K562 (cell line): Measurements from ENCODE around the gene ZBTB2. TPM values are rescaled to one million over a fixed set of nuclear protein-coding genes. Genes with fewer than 3 reads are reported as not detected.

Experiments
- ATAC-seq: fragments of 200-7000 bp; cut with Tn5 transposase; 3 replicates; pipeline ENCODE4 v1.9.1; 2020; ENCODE audit warnings: moderate library complexity
- Bru-seq: library from RNA; stranded (reverse); fragments of 400-500 nt; gene quantifications from one replicate; lab custom pipeline; 2021; lab: Mats Ljungman, UMichigan
- BruChase-seq, 2 experiments: library from RNA; stranded (reverse); fragments of 400-500 nt; gene quantifications; one replicate each; lab custom pipeline; 2021; lab: Mats Ljungman, UMichigan
- BruUV-seq: library from RNA; stranded (reverse); fragments of 400-500 nt; replicated peaks from 2 replicates; lab custom pipeline; 2021; lab: Mats Ljungman, UMichigan
- CTCF ChIA-PET: fragments of 300-600 bp; formaldehyde crosslinking; extraction: SDS; loops from one replicate; lab custom pipeline; 2021; ENCODE audit warnings: low intra/inter-chr PET ratio; lab: Yijun Ruan, JAX
- POLR2A ChIA-PET: fragments of 300-600, 350-650 bp; sonication (Branson Sonifier 250); formaldehyde crosslinking; extraction: SDS; loops from one replicate; lab custom pipeline; 2021; ENCODE audit warnings: antibody characterized with exemption, inconsistent platforms; lab: Yijun Ruan, JAX
- DNase-seq, 4 experiments: peaks; one replicate each; pipeline versions ENCODE4 v3.0.0 to v3.0.0-alpha.2; 2011 to 2018; ENCODE audit warnings: low spot score in 3 of 4, mixed read lengths in 3 of 4; ENCODE audit errors: extremely low read depth in 1 of 4
- FAIRE-seq: peaks from 2 replicates; lab custom pipeline; 2011; peaks lifted over from hg19 to GRCh38; lab: Jason Lieb, UNC
- H2AFZ ChIP-seq: 2 replicates; pipeline ENCODE4 v1.6.0; 2011; ENCODE audit warnings: low read depth, low read length, control low read depth, inconsistent platforms
- H3K27ac ChIP-seq: fragments of 200-600 bp; 3 replicates; pipeline ENCODE4 v1.8.0; 2011; ENCODE audit warnings: low read depth, mild to moderate bottlenecking, control low read depth, inconsistent platforms, low read length, moderate library complexity, mixed read lengths; ENCODE audit errors: extremely low read depth
- H3K27me3 ChIP-seq, 2 experiments: fragments of 300-600 bp in 1 of 2; 2 replicates in 1 of 2; 3 replicates in 1 of 2; pipeline versions ENCODE4 v1.6.0 to v1.8.0; 2011; ENCODE audit warnings: inconsistent platforms in 2 of 2, low read length in 2 of 2, mild to moderate bottlenecking in 1 of 2, mixed read lengths in 1 of 2, moderate library complexity in 1 of 2; ENCODE audit not compliant: control insufficient read depth in 2 of 2, insufficient read depth in 2 of 2
- H3K36me3 ChIP-seq: fragments of 300-600 bp; 3 replicates; pipeline ENCODE4 v1.8.0; 2011; ENCODE audit warnings: mild to moderate bottlenecking, low read length, inconsistent platforms; ENCODE audit not compliant: control insufficient read depth, insufficient read depth
- H3K4me1 ChIP-seq, 2 experiments: fragments of 200-600 bp in 1 of 2; replicated peaks in 1 of 2; 2 replicates in 1 of 2; 3 replicates in 1 of 2; pipeline versions ENCODE4 v1.5.1 to v1.8.0; 2011; ENCODE audit warnings: inconsistent platforms in 2 of 2, low read length in 2 of 2, mild to moderate bottlenecking in 1 of 2, mixed read lengths in 1 of 2, moderate library complexity in 1 of 2; ENCODE audit not compliant: control insufficient read depth in 2 of 2, insufficient read depth in 2 of 2
- H3K4me2 ChIP-seq: 2 replicates; pipeline ENCODE4 v1.6.1; 2011; ENCODE audit warnings: low read length, control low read depth, inconsistent platforms, mixed read lengths; ENCODE audit not compliant: insufficient read depth
- H3K4me3 ChIP-seq: fragments of 200-600 bp; sonication (generic), shearing (Covaris generic); 2 replicates; pipeline ENCODE4 v1.5.1; 2016; ENCODE audit warnings: control low read depth, inconsistent platforms
- H3K79me2 ChIP-seq: fragments of 200-600 bp; 3 replicates; pipeline ENCODE4 v1.8.0; 2011; ENCODE audit warnings: low read length, inconsistent platforms; ENCODE audit not compliant: control insufficient read depth, insufficient read depth
- H3K9ac ChIP-seq, 2 experiments: 2 replicates each; pipeline versions ENCODE4 v1.6.0 to v1.6.1; 2011; ENCODE audit warnings: low read depth in 2 of 2, low read length in 2 of 2, control low read depth in 1 of 2, inconsistent platforms in 1 of 2, mild to moderate bottlenecking in 1 of 2, mixed read lengths in 1 of 2; ENCODE audit not compliant: insufficient read depth in 1 of 2
- H3K9me1 ChIP-seq: one replicate; pipeline ENCODE4 v1.6.0; 2011; ENCODE audit warnings: inconsistent platforms, mild to moderate bottlenecking, low read length, moderate library complexity; ENCODE audit not compliant: control insufficient read depth, insufficient read depth
- H3K9me3 ChIP-seq: replicated peaks from 2 replicates; pipeline ENCODE4 v1.5.1; 2011; ENCODE audit warnings: low read depth, low read length, inconsistent platforms; ENCODE audit not compliant: control insufficient read depth, insufficient read depth
- H4K20me1 ChIP-seq: replicated peaks from 2 replicates; pipeline ENCODE4 v1.6.1; 2011; ENCODE audit warnings: low read length, inconsistent platforms, mixed read lengths; ENCODE audit not compliant: control insufficient read depth, insufficient read depth
- ARNT ChIP-seq, 2 experiments: fragments of 450-650 bp; IDR thresholded peaks; 2 replicates each; pipeline ENCODE4 v1.6.1; 2016; ENCODE audit warnings: mild to moderate bottlenecking in 1 of 2
- DIDO1 ChIP-seq: fragments of 450-650 bp; IDR thresholded peaks from 2 replicates; pipeline ENCODE4 v1.6.1; 2016; ENCODE audit warnings: low read depth, missing biosample characterization, missing genetic modification characterization
- HNRNPUL1 ChIP-seq: fragments of 200-400 bp; formaldehyde crosslinking; IDR thresholded peaks from 2 replicates; pipeline ENCODE4 v1.6.1; 2017; ENCODE audit warnings: low read length
- ILF3 ChIP-seq: fragments of 450-650 bp; IDR thresholded peaks from 2 replicates; pipeline ENCODE4 v1.6.1; 2018; ENCODE audit warnings: antibody characterized with exemption, mild to moderate bottlenecking, moderate library complexity, borderline replicate concordance
- IRF2 ChIP-seq: sonication (generic); formaldehyde crosslinking; IDR thresholded peaks from 2 replicates; pipeline ENCODE4 v1.8.1; 2022; ENCODE audit warnings: mild to moderate bottlenecking, missing genetic modification reagents
- MBD2 ChIP-seq: sonication (generic); IDR thresholded peaks from 2 replicates; pipeline ENCODE4 v1.6.1; 2016; ENCODE audit warnings: low read depth, borderline replicate concordance
- MYBL2 ChIP-seq, 2 experiments: fragments of 450-650 bp in 1 of 2; sonication (generic) in 1 of 2; formaldehyde crosslinking in 1 of 2; IDR thresholded peaks; 2 replicates each; pipeline versions ENCODE4 v1.6.1 to v1.8.1; 2017 to 2022; ENCODE audit warnings: borderline replicate concordance in 1 of 2, inconsistent platforms in 1 of 2, low read depth in 1 of 2, mild to moderate bottlenecking in 1 of 2, missing genetic modification reagents in 1 of 2, moderate library complexity in 1 of 2
- NONO ChIP-seq, 2 experiments: fragments of 200-400 bp in 1 of 2; fragments of 450-650 bp in 1 of 2; formaldehyde crosslinking in 1 of 2; IDR thresholded peaks; 2 replicates each; pipeline ENCODE4 v1.6.1; 2017; ENCODE audit warnings: low read depth in 2 of 2, mild to moderate bottlenecking in 2 of 2, moderate library complexity in 2 of 2, low read length in 1 of 2
- POLR2H ChIP-seq: IDR thresholded peaks from 2 replicates; pipeline ENCODE4 v1.6.1; 2016; ENCODE audit warnings: missing genetic modification characterization, low read depth, mild to moderate bottlenecking, control low read depth, missing compliant biosample characterization, moderate library complexity
- SNAPC5 ChIP-seq: fragments of 250-450 bp; sonication (Bioruptor Pico); IDR thresholded peaks from 2 replicates; pipeline ENCODE4 v1.8.0; 2021; ENCODE audit warnings: moderate library complexity, mild to moderate bottlenecking, inconsistent platforms
- ZNF212 ChIP-seq: fragments of 450-650 bp; formaldehyde crosslinking; IDR thresholded peaks from 2 replicates; pipeline ENCODE4 v1.4.0; 2020; ENCODE audit warnings: mild to moderate bottlenecking
- ZNF655 ChIP-seq: fragments of 250-450 bp; sonication (Bioruptor Pico); IDR thresholded peaks from 2 replicates; pipeline ENCODE4 v1.5.0; 2021
- WGBS: fragments of 100-300 bp; shearing (Covaris generic); methylation state at CpG from one replicate; pipeline ENCODE4 v1.1.6; 2016; ENCODE audit warnings: low coverage, mixed read lengths; ENCODE audit not compliant: insufficient coverage; ENCODE audit errors: missing lambda C conversion rate; 5-methylcytosine and 5-hydroxymethylcytosine counted together
- in situ Hi-C: fragments of 300-500 bp; cut with MboI; formaldehyde crosslinking; loops from 4 replicates; pipeline ENCODE4 v1.15.0; 2018; ENCODE audit warnings: inconsistent platforms, mixed read lengths
- intact Hi-C: fragments of 100-400 bp; cut with micrococcal nuclease; formaldehyde crosslinking; loops from 2 replicates; pipeline ENCODE4 v1.14.2; 2022
- long read RNA-seq, 3 experiments: library from polyadenylated mRNA in 2 of 3; library from RNA in 1 of 3; unstranded in 2 of 3; stranded (forward) in 1 of 3; transcript quantifications; one replicate each; pipeline ENCODE4 v2.0.0, GENCODE V29; 2019 to 2022
- polyA minus RNA-seq, 3 experiments: library from RNA; depleted of rRNA, polyadenylated mRNA; stranded (reverse); fragments of >200 nt; gene quantifications; 2 replicates each; pipeline ENCODE4 v1.2.3, GENCODE V29; 2011
- polyA plus RNA-seq, 8 experiments: library from polyadenylated mRNA; depleted of rRNA in 4 of 8; stranded (reverse) in 5 of 8; unstranded in 3 of 8; fragments of >200 nt; fragmentation: Nextera tagmentation in 2 of 8; fragmentation: Illumina TruSeq in 1 of 8; extraction: Ambion mirVana in 2 of 8; extraction: Trizol in 1 of 8; gene quantifications; 2 replicates each; pipeline versions ENCODE4 v1.2.1 to v1.2.3, GENCODE V29; 2011 to 2014; ENCODE audit warnings: inconsistent platforms in 1 of 8, missing spikeins in 1 of 8
- total RNA-seq, 7 experiments: library from RNA; depleted of rRNA in 6 of 7; stranded (reverse); fragments of >200 nt in 6 of 7; fragmentation: Illumina TruSeq in 2 of 7; extraction: Trizol in 2 of 7; gene quantifications; 2 replicates each; pipeline versions ENCODE4 v1.2.1 to v1.2.3, GENCODE V29; 2011 to 2021; ENCODE audit warnings: low replicate concordance in 1 of 7

The ZBTB2 gene
- total RNA-seq (2011; cell fraction: chromatin; rRNA removed; ENCODE audit: low replicate concordance): 5.8 and 7.3 TPM in 2 replicates
- total RNA-seq (2011; cell fraction: nucleolus; rRNA removed): 2.9 and 3.5 TPM in 2 replicates
- total RNA-seq (2011; cell fraction: nucleoplasm; rRNA removed): 4.9 and 6.0 TPM in 2 replicates
- total RNA-seq (2014; rRNA removed) (13.3 and 17.3 TPM in 2 replicates), total RNA-seq (2014; rRNA removed; fragmentation: Illumina TruSeq; extraction: Trizol) (17.0 and 18.9 TPM in 2 replicates), total RNA-seq (2015; rRNA removed; fragmentation: Illumina TruSeq; extraction: Trizol) (21.8 and 23.3 TPM in 2 replicates), total RNA-seq (2021) (15.2 and 16.4 TPM in 2 replicates), polyA plus RNA-seq (2011; rRNA removed) (12.7 and 17.2 TPM in 2 replicates), polyA plus RNA-seq (2014; fragmentation: Illumina TruSeq; extraction: Trizol) (20.8 and 26.2 TPM in 2 replicates), polyA plus RNA-seq (2014; fragmentation: Nextera tagmentation; extraction: Ambion mirVana) (1 to 10 TPM; 5.1 to 6.0 TPM), polyA plus RNA-seq (2014; rRNA removed) (14.5 and 18.1 TPM in 2 replicates), polyA minus RNA-seq (2011; rRNA and poly(A)+ RNA removed) (18.4 and 28.1 TPM in 2 replicates), Bru-seq, nascent RNA (percentile 82 among the genes with signal in this experiment), BruChase-seq, experiment 1, labeled RNA remaining after a 2-hour chase (percentile 83 among the genes with signal in this experiment), BruChase-seq, experiment 2, labeled RNA remaining after a 6-hour chase (percentile 83 among the genes with signal in this experiment)
- 12.9 and 17.2 TPM in 2 replicates for polyA plus RNA-seq (2011; cell fraction: cytosol; rRNA removed)
- polyA plus RNA-seq (2011; cell fraction: nucleus; rRNA removed): 6.1 and 6.8 TPM in 2 replicates
- polyA plus RNA-seq (2012): 12.4 and 14.8 TPM in 2 replicates
- 5.6 and 9.1 TPM in 2 replicates for polyA minus RNA-seq (2011; cell fraction: cytosol; rRNA and poly(A)+ RNA removed)
- polyA minus RNA-seq (2011; cell fraction: nucleus; rRNA and poly(A)+ RNA removed): 2.6 and 3.8 TPM in 2 replicates
- long read RNA-seq, experiment 1, transcript ZBTB2-201 (3 exons, 3,090 nt): major isoform, 37 of 119 reads
- long read RNA-seq, experiment 1, partial matches to known transcripts: 10 of 119 reads
- long read RNA-seq, experiment 1, other reads (novel, unspliced or antisense): 72 of 119 reads
- long read RNA-seq, experiment 2, transcript ZBTB2-201 (3 exons, 3,090 nt): major isoform, 5 of 15 reads
- long read RNA-seq, experiment 2, partial matches to known transcripts: 0 of 15 reads
- long read RNA-seq, experiment 2, other reads (novel, unspliced or antisense): 10 of 15 reads
- long read RNA-seq, experiment 3, transcript ZBTB2-201 (3 exons, 3,090 nt): major isoform, 10 of 11 reads
- long read RNA-seq, experiment 3, partial matches to known transcripts: 0 of 11 reads
- long read RNA-seq, experiment 3, other reads (novel, unspliced or antisense): 1 of 11 reads

GRCh38 chr6:151391471-151392413 is at the start of gene ZBTB2:
TSS of gene ZBTB2 (minus strand) at chr6:151391559. CDS start at chr6:151373637, 17,922 bp downstream.
- Histone ChIP-seq H3K36me3 (peaks cover 48% of the 10 kb centered on the region), H3K79me2 (peaks cover 86% of the 10 kb centered on the region), H3K9ac (peak within 1 kb of the TSS; percentile 93 to 97), H2AFZ (peak within 1 kb of the TSS; percentile 51), H3K9me1 (no peaks in the 10 kb centered on the region), H3K27ac (peak within 1 kb of the TSS; percentile 96), H3K4me1 (peaks cover 10 to 30% of the 10 kb centered on the region in 2 experiments; a peak in 4 of 5 replicates), H3K4me3 (peak within 1 kb of the TSS; percentile 93), H3K4me2 (peak within 1 kb of the TSS; percentile 85), H3K9me3 (no peaks in the 10 kb centered on the region), H4K20me1 (peaks cover 15% of the 10 kb centered on the region; the same call in 1 of the 2 replicates), H3K27me3 (no peaks in the 10 kb centered on the region)
- in situ Hi-C loops (no loop called here), intact Hi-C loops (loop anchor here (2.0 to 5.0 kb wide), 5 partner anchors 17 to 1611 kb away; partner anchors contain the start of genes FBXO5, MTRF1L and RMND1)
- ChIA-PET CTCF (no interaction called here), POLR2A (interaction anchor here (1.6 kb wide), 1 partner anchor 55 kb away, joined by 7 read pairs; no protein-coding TSS in a partner anchor)
- peak; percentile 22 for ATAC-seq
- peak; percentile 80 to 86 (median 84) for DNase-seq
- 1% methylated on average over 36 of the region's 57 CpGs for WGBS
- no TSS peak for BruUV-seq
- peak; percentile 23 for FAIRE-seq
- TF ChIP-seq ARNT (IDR thresholded peaks at IDR 0.05) (no peak), HNRNPUL1 (no peak), MBD2 (no peak), NONO (IDR thresholded peaks at IDR 0.05; ENCODE audit: low read depth in 2 of 2, low read length in 1 of 2) (no peak), MYBL2 (IDR thresholded peaks at IDR 0.05; ENCODE audit: low read depth) (no peak), MYBL2 (CRISPR knock-in tag; IDR thresholded peaks at IDR 0.05; ENCODE audit: borderline replicate concordance) (no peak), DIDO1 (tag) (no peak), ZNF655 (CRISPR knock-in tag) (no peak), IRF2 (CRISPR knock-in tag) (no peak), SNAPC5 (no peak), ILF3 (no peak), POLR2H (tag) (no peak), ZNF212 (no peak)
